Measurements from ENCODE around the gene ICAM1. TPM values are rescaled to one million over a fixed set of nuclear protein-coding genes. Genes with fewer than 3 reads are reported as not detected.
"Not testable (repeated sequence)": the region's sequence is repeated elsewhere in the genome, so short reads cannot be mapped to it uniquely, and the experiment has no call there.

Gene ICAM1
- total RNA-seq, 1 donor from 2014 or later, result 245 TPM

DNA sequence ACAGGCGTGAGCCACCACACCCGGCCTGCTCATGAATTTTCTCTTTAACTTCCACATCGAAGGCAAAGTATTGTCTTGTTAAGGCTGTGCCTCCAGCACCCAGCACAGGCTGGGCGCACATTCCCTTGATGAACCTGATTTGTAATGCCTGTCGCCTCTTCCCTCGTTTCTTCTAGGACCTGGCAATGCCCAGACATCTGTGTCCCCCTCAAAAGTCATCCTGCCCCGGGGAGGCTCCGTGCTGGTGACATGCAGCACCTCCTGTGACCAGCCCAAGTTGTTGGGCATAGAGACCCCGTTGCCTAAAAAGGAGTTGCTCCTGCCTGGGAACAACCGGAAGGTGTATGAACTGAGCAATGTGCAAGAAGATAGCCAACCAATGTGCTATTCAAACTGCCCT is 3.7 kb downstream of the ICAM1 start:
- intact Hi-C loops (cut with DNase I), result no loop called here
- no peak for ATAC-seq
- TF ChIP-seq, protein P1, sequence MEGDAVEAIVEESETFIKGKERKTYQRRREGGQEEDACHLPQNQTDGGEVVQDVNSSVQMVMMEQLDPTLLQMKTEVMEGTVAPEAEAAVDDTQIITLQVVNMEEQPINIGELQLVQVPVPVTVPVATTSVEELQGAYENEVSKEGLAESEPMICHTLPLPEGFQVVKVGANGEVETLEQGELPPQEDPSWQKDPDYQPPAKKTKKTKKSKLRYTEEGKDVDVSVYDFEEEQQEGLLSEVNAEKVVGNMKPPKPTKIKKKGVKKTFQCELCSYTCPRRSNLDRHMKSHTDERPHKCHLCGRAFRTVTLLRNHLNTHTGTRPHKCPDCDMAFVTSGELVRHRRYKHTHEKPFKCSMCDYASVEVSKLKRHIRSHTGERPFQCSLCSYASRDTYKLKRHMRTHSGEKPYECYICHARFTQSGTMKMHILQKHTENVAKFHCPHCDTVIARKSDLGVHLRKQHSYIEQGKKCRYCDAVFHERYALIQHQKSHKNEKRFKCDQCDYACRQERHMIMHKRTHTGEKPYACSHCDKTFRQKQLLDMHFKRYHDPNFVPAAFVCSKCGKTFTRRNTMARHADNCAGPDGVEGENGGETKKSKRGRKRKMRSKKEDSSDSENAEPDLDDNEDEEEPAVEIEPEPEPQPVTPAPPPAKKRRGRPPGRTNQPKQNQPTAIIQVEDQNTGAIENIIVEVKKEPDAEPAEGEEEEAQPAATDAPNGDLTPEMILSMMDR (IDR thresholded peaks at IDR 0.05), result no peak
- peak overlapping the region; percentile 60 for H3K27ac ChIP-seq
- peak overlapping the region; percentile 80 for H3K4me3 ChIP-seq
- no peaks in the 10 kb centered on the region for H3K9me3 ChIP-seq
- H3K27me3 ChIP-seq, result no peaks in the 10 kb centered on the region
- H3K4me1 ChIP-seq, result peaks cover 22% of the 10 kb centered on the region
- no peak for DNase-seq
- peaks cover 58% of the 10 kb centered on the region for H3K36me3 ChIP-seq

- TF ChIP-seq, protein P1 (IDR thresholded peaks at IDR 0.05), result no peak
- intact Hi-C loops (cut with DNase I), result no loop called here
- Histone ChIP-seq H3K36me3 (peaks cover 85% of the 10 kb centered on the region), H3K27ac (peak overlapping the region; percentile 58), H3K9me3 (no peaks in the 10 kb centered on the region), H3K4me1 (peaks cover 24% of the 10 kb centered on the region), H3K27me3 (no peaks in the 10 kb centered on the region), H3K4me3 (peak overlapping the region; percentile 3)
- ATAC-seq (no peak), DNase-seq (no peak)
These were observed 7.1 kb downstream of the ICAM1 start for GRCh38 chr19:10277795-10278589.

GRCh38 chr19:10278935-10279334 is 8.0 kb downstream of the ICAM1 start:
- intact Hi-C loops (cut with DNase I), result no loop called here
- Histone ChIP-seq H3K4me3 (no peak overlapping the region), H3K27ac (peak overlapping the region; percentile 6), H3K9me3 (no peaks in the 10 kb centered on the region), H3K27me3 (no peaks in the 10 kb centered on the region), H3K36me3 (peaks cover 94% of the 10 kb centered on the region), H3K4me1 (peaks cover 26% of the 10 kb centered on the region)
- DNase-seq (no peak), ATAC-seq (no peak)
- TF ChIP-seq, protein P1 (IDR thresholded peaks at IDR 0.05), result no peak

DNA sequence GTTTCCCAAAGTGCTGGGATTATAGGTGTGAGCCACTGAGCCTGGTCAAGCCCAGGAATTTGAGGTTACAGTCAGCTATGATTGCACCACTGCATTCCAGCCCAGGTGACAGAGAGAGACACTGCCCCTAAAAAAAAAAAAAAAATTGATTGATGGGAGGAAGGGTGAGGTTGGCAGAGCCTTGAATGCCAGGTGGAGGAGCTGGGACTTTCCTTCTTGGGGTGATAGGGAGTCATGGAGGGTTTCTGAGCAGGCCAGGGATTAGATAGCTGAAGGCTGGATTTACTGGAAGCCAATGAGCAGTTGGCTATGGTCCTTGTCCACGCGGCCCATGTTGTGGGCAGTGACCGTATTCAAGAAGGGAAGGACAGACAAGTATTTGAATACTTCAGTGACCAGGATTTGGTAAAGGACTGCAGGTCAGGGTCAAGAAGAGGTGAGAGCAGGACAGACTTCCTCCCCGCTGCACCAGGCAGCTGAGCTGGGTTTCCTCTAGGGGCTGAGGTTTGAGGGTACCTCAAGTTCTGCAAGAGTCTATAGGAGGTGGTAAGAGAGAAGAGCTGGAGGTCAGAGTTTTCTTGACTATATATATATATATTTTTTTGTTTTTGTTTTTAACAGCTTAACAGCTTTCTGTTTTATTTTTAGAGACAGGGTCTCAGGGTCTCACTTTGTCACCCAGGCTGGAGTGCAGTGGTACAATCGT is 9.0 kb downstream of the ICAM1 start:
- no peaks in the 10 kb centered on the region for H3K27me3 ChIP-seq
- peaks cover 28% of the 10 kb centered on the region for H3K4me1 ChIP-seq
- TF ChIP-seq, protein P1 (IDR thresholded peaks at IDR 0.05), result no peak
- no peak overlapping the region for H3K4me3 ChIP-seq
- DNase-seq (no peak), ATAC-seq (peak; percentile 15)
- H3K9me3 ChIP-seq, result no peaks in the 10 kb centered on the region
- peaks cover 94% of the 10 kb centered on the region for H3K36me3 ChIP-seq
- H3K27ac ChIP-seq, result peak overlapping the region; percentile 24
- intact Hi-C loops (cut with DNase I), result no loop called here

GRCh38 chr19:10282043-10282442 is 11.1 kb downstream of the ICAM1 start:
- Histone ChIP-seq H3K36me3 (peaks cover 86% of the 10 kb centered on the region), H3K4me1 (peaks cover 45% of the 10 kb centered on the region)
- H3K9me3 ChIP-seq; H3K4me3 ChIP-seq; H3K27me3 ChIP-seq; ATAC-seq; DNase-seq; intact Hi-C loops (cut with DNase I); H3K27ac ChIP-seq: not testable (repeated sequence)
